ENCODE measurements around the gene CIDEB.
"Not testable (repeated sequence)": the region's sequence is repeated elsewhere in the genome, so short reads cannot be mapped to it uniquely, and the experiment has no call there.

The CIDEB gene

GRCh38 chr14:24332268-24332993 is 24.7 kb upstream of the CIDEB start:
- DNase-seq, result no peak

- DNase-seq, result no peak
Measured at GRCh38 chr14:24331731-24332267, 24.0 kb upstream of the CIDEB start.

- DNase-seq, result no peak
Measured at GRCh38 chr14:24330973-24331674, 23.3 kb upstream of the CIDEB start.

- DNase-seq, result no peak
Measured at GRCh38 chr14:24329736-24330135, 22.0 kb upstream of the CIDEB start.

GRCh38 chr14:24329073-24329663 is 21.4 kb upstream of the CIDEB start:
- no peak for DNase-seq

GRCh38 chr14:24327914-24328313 is 20.1 kb upstream of the CIDEB start:
- not testable (repeated sequence) for DNase-seq

GRCh38 chr14:24327303-24327702 is 19.5 kb upstream of the CIDEB start:
- DNase-seq, result no peak

GRCh38 chr14:24325963-24326362 is 18.2 kb upstream of the CIDEB start:
- DNase-seq, result no peak

- no peak for DNase-seq
Measured at GRCh38 chr14:24325041-24325530, 17.3 kb upstream of the CIDEB start.

- DNase-seq, result no peak
Measured at GRCh38 chr14:24324024-24324423, 16.2 kb upstream of the CIDEB start.

GRCh38 chr14:24323341-24323740 is 15.6 kb upstream of the CIDEB start:
- no peak for DNase-seq

GRCh38 chr14:24322672-24323071 is 14.9 kb upstream of the CIDEB start:
- DNase-seq, result no peak

- no peak for DNase-seq
Measured at GRCh38 chr14:24321212-24321975, 13.6 kb upstream of the CIDEB start.

GRCh38 chr14:24317141-24317928 is 9.6 kb upstream of the CIDEB start:
- no peak for DNase-seq

- DNase-seq, result no peak
Measured at GRCh38 chr14:24316597-24316950, 8.8 kb upstream of the CIDEB start.

GRCh38 chr14:24315807-24316596 is 8.2 kb upstream of the CIDEB start:
- no peak for DNase-seq

- DNase-seq, result no peak
Measured at GRCh38 chr14:24315243-24315806, 7.5 kb upstream of the CIDEB start.

- no peak for DNase-seq
Measured at GRCh38 chr14:24314377-24315193, 6.8 kb upstream of the CIDEB start.

GRCh38 chr14:24313913-24314312 is 6.1 kb upstream of the CIDEB start:
- DNase-seq, result no peak
